ENCODE results near the gene SGO1.

SGO1 gene

GRCh38 chr3:20154078-20154477 lies 31.9 kb downstream of the SGO1 start:
- DNase-seq = no peak

GRCh38 chr3:20148466-20148865 lies 37.5 kb downstream of the SGO1 start:
- no peak for DNase-seq

GRCh38 chr3:20147361-20147760 lies 38.6 kb downstream of the SGO1 start:
- no peak for DNase-seq

GRCh38 chr3:20146301-20146700 lies 39.7 kb downstream of the SGO1 start:
- DNase-seq = no peak

GRCh38 chr3:20145874-20146273 lies 40.1 kb downstream of the SGO1 start:
- no peak for DNase-seq

- no peak for DNase-seq
Measured at GRCh38 chr3:20143519-20143918, 42.5 kb downstream of the SGO1 start.

- no peak for DNase-seq
Measured at GRCh38 chr3:20142517-20142916, 43.5 kb downstream of the SGO1 start.

- no peak for DNase-seq
Measured at GRCh38 chr3:20141851-20142250, 44.2 kb downstream of the SGO1 start.

GRCh38 chr3:20141316-20141715 lies 44.7 kb downstream of the SGO1 start:
- DNase-seq = no peak

GRCh38 chr3:20140881-20141280 lies 45.1 kb downstream of the SGO1 start:
- DNase-seq = no peak

GRCh38 chr3:20137647-20138046 lies 48.4 kb downstream of the SGO1 start:
- DNase-seq = no peak

GRCh38 chr3:20136231-20136630 lies 49.8 kb downstream of the SGO1 start:
- DNase-seq = no peak

GRCh38 chr3:20130106-20130505 lies 55.9 kb downstream of the SGO1 start:
- no peak for DNase-seq

GRCh38 chr3:20128358-20128757 lies 57.6 kb downstream of the SGO1 start:
- no peak for DNase-seq

- peak; percentile 83 for DNase-seq
Measured at GRCh38 chr3:20125897-20126296, 60.1 kb downstream of the SGO1 start.

GRCh38 chr3:20125289-20125688 lies 60.7 kb downstream of the SGO1 start:
- no peak for DNase-seq

GRCh38 chr3:20123131-20123652 lies 62.8 kb downstream of the SGO1 start:
- DNase-seq = no peak

- no peak for DNase-seq
Measured at GRCh38 chr3:20121088-20121487, 64.9 kb downstream of the SGO1 start.

All from suppressor macrophage treated with lipopolysaccharide for 4 hours (primary cell).